GM18511 (cell line): ENCODE measurements around the gene GATA5.

Source experiments
- ATAC-seq: cut with Tn5 transposase; IDR thresholded peaks from one replicate; pipeline ENCODE4 v1.9.1; 2021; ENCODE audit warnings: mild to moderate bottlenecking, moderate library complexity; ENCODE audit not compliant: unreplicated experiment

Gene GATA5

DNA sequence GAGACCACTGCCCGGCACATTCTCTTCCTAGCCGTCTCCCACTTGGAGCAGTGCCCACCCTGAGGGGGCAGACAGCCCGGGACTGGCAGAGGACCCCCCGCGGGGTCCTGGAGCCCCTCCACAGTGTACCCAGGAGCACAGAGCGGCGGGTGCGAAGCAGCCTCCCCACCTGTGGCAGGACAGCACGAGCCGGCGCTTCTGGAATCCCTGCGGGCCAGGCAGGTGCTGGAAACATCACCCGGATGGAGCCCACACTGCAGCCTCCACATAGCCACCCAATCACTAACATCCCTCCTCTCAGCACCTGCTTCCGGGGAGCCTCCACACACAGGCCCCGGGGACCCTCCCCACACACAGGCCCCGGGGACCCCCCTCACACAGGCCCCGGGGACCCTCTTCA is 18.7 kb downstream of the GATA5 start:
- ATAC-seq: no peak

- no peak for ATAC-seq
Measured at GRCh38 chr20:62455929-62456328, 19.9 kb downstream of the GATA5 start.

- ATAC-seq: no peak
Measured at GRCh38 chr20:62454904-62455636, 20.7 kb downstream of the GATA5 start.

DNA sequence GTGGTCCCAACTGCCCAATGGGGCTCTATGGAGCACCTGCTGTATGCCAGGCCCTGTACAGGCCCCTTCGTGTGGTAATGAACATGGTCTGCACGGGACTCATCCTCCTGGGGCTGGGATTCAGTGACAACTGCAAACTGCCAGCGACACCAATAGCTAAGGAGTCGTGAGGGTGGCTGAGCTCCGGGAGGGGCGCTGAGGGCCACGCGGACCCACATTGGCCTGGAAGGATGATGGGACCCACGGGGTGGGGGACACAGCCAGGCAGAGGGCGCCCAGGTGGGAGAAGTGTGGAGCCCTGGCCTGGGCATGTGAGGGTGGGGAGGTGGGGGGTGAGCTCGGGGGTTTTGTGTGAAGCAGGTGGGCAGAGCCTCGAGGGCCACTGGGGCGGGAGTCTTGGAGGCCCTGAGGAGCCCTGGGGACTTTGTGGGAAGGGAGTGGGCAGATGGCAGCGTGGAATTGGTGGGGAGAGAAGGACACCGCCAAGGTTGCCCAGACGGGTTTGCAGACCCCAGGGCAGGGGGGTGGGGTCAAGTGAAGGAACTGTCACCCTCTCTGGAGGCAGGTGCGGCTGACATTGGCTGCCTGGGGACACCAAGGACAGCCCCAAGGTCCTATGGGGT is 22.5 kb downstream of the GATA5 start:
- no peak for ATAC-seq

GRCh38 chr20:62452475-62453095 is 23.2 kb downstream of the GATA5 start:
- no peak for ATAC-seq

DNA sequence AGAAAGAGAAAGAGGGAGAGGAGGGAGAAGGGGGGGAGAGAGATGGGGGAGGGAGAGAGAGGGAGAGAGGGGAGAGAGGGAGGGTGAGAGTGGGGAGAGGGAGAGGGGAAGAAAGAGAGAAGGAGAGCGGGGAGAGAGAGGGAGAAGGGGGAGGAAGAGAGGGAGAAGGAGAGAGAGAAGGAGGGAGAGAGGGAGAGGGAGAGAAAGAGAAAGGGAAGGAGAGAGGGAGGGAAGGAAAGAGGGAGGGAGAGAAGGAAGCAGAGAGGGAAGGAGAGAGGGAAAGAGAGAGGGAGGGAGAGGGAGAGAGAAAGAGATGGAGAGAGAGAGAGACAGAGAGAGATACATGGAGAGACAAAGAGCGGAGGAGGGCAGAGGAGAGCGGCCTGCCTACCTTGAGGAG is 23.8 kb downstream of the GATA5 start:
- ATAC-seq: no peak

DNA sequence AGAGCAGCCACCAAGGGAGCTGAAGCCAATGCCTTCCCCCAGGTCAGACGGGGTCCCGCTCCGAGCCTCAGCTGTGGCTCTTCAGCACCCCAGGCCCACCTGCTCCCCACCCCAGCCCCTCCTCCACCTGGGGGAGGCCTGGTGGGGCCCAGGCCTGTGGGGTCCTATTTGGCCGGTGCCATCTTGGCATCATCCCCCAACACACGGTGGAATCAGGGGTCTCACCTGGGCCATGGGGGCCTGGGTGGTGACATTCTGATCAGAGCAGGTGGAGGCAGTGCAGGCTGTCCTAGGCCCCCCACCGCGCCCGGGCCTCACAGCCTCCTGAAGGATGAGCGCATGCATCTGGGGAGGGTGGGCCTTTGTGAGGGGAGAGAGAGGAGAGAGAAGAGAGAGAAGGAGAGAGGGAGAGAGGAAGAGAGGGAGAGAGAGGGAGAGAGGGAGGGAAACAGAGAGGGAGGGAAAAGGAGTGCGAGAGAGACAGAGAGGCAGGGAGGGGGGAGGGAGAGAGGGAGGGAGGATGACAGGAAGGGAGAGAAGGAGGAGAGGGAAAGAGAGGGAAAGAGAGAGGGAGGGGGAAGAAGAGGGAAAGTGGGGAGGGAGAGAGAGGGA is 24.5 kb downstream of the GATA5 start:
- ATAC-seq: no peak

GRCh38 chr20:62449951-62450691 is 25.7 kb downstream of the GATA5 start:
- ATAC-seq: no peak

- no peak for ATAC-seq
Measured at GRCh38 chr20:62448788-62449187, 27.0 kb downstream of the GATA5 start.

- no peak for ATAC-seq
Measured at GRCh38 chr20:62448038-62448437, 27.8 kb downstream of the GATA5 start.

- no peak for ATAC-seq
Measured at GRCh38 chr20:62446888-62447869, 28.6 kb downstream of the GATA5 start.

DNA sequence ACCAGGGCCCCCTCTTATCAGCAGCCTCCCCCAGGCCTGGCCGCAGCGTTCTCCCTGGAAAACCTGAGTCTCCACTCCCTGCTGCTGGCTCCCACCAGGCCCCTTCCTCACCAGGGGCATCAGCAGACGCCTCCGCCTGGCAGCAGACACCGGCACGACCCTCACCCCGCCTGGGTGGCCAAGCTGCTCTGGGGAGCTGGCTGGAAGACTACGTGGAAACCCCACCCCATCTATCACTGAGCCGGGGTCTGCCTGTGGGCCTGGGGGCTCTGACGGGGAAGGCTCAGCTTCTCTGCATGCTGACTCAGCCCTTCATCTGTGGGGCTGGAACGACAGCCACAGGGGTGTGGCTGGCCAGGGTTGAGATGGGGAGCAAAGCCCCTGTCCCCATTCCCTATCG is 29.3 kb downstream of the GATA5 start:
- no peak for ATAC-seq

- no peak for ATAC-seq
Measured at GRCh38 chr20:62445553-62446340, 30.0 kb downstream of the GATA5 start.

DNA sequence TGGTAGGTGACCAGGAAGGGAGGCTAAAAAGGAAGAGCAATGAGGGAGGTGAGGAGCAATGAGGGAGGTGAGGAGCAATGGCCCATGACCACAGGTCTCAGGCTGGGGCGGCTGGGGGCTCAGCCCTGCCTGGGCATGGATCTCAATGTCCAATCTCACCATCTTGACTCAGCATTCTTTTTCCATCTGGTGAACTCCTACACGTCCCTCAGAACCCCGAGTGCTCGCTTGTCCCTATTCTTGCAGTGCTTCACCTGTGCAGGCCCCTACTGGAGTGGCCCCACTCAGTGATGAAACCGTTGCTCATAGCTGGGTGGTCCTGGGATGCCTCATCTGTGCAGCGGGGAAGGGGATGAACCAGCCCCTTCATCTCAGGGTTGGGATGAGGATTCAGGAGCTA is 31.5 kb downstream of the GATA5 start:
- no peak for ATAC-seq

- ATAC-seq: no peak
Measured at GRCh38 chr20:62441987-62442539, 33.7 kb downstream of the GATA5 start.

- ATAC-seq: no peak
Measured at GRCh38 chr20:62439218-62439617, 36.6 kb downstream of the GATA5 start.

DNA sequence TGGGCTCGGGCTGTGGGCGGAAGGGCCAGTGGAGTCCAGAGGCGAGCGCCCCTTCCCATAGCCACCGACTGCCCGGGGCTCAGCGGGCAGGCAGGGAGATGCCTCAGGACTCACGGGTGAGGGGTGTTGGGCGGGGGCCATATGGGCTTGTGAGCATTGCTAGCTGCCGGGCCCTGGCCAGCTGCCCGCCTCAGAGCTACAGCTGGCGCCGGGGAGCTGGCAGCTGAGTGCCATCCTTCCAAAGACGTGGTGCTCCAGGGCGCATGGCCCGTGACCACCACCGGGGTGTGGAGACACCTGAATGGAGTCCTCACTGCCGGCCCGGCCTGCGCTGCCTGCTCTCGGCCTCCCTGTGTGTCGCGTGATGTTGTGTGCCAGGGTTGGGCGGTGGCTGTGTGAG is 37.9 kb downstream of the GATA5 start:
- no peak for ATAC-seq

DNA sequence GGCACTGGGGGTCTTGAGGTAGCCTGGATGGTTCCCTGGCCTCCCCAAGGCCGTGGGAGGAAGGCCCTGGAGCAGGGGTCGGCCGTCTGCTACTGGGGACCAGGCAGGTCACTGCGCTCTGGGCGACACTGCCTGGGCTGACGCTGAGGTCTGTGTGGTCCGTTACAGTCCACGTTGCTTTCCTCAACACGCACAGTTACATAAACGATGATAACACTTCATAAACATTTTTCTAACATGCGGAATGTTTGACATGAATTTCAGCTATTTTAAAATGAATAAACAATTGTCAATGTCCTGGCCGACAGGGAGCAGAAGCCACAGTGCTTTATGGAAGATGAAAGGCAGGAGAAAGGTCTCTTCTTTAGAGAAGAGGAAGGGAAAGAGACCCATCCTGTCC is 38.3 kb downstream of the GATA5 start:
- no peak for ATAC-seq

DNA sequence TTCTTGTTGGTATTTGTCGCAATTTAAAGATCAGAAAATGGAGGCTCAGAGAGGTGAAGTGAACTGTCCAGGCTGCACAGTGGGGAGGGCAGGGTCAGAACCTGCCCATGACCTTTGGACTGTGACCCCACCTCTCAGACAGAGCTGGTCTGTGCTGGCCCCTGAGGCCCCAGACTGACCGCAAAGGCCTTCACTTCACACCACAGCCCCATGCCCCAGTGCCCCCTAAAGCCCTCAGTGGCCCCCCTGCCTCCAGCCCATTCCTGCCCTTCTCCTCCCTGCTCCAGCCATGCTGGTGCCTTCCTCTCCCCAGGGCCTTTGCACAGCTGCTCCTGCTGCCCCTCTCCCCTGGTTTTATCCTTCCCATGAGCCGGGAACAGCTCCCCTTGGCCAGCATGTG is 39.1 kb downstream of the GATA5 start:
- ATAC-seq: no peak
